SK-N-SH (cell line): ENCODE data around the gene HYAL3. TPM values are rescaled to one million over a fixed set of nuclear protein-coding genes. Genes with fewer than 3 reads are reported as not detected.

Experiments used
- CTCF ChIA-PET: fragments of 300-600, 350-600 bp; formaldehyde crosslinking; extraction: SDS; loops from one replicate; lab custom pipeline; 2021; lab: Yijun Ruan, JAX
- POLR2A ChIA-PET: fragments of 350-600 bp; sonication (Branson Sonifier 250); formaldehyde crosslinking; extraction: SDS; loops from one replicate; lab custom pipeline; 2020; ENCODE audit warnings: antibody characterized with exemption, inconsistent platforms; lab: Yijun Ruan, JAX
- DNase-seq: peaks from one replicate; pipeline ENCODE4 v3.0.0; 2012
- H2AFZ ChIP-seq: fragments of 200-600 bp; sonication (generic); 2 replicates; pipeline ENCODE4 v1.8.1; 2016; ENCODE audit warnings: antibody characterized with exemption, mild to moderate bottlenecking, low read depth
- H3F3A ChIP-seq: fragments of 200-600 bp; sonication (generic); replicated peaks from 2 replicates; pipeline ENCODE3; 2016; ENCODE audit warnings: antibody characterized with exemption, mild to moderate bottlenecking; ENCODE audit not compliant: insufficient read depth
- H3K27ac ChIP-seq, 2 experiments: fragments of 200-500 bp in 1 of 2; fragments of 200-600 bp in 1 of 2; sonication (Bioruptor generic) in 1 of 2; sonication (generic), shearing (Covaris generic) in 1 of 2; 2 replicates each; pipeline versions ENCODE4 v1.5.1 to v1.6.1; 2014 to 2016; ENCODE audit warnings: low read depth in 2 of 2, inconsistent platforms in 1 of 2, low read length in 1 of 2, mild to moderate bottlenecking in 1 of 2, mixed read lengths in 1 of 2
- H3K27me3 ChIP-seq: fragments of 200-600 bp; sonication (generic), shearing (Covaris generic); 2 replicates; pipeline ENCODE4 v1.6.1; 2016; ENCODE audit warnings: mixed run types; ENCODE audit not compliant: insufficient read depth
- H3K36me3 ChIP-seq, 2 experiments: fragments of 200-500 bp in 1 of 2; fragments of 200-600 bp in 1 of 2; sonication (Bioruptor generic) in 1 of 2; sonication (generic) in 1 of 2; replicated peaks in 1 of 2; 2 replicates each; pipeline versions ENCODE3 to v1.5.1; 2014 to 2016; ENCODE audit warnings: low read length in 1 of 2, mild to moderate bottlenecking in 1 of 2; ENCODE audit not compliant: insufficient read depth in 2 of 2, control insufficient read depth in 1 of 2
- H3K4me1 ChIP-seq, 2 experiments: fragments of 200-500 bp in 1 of 2; fragments of 200-600 bp in 1 of 2; sonication (Bioruptor generic) in 1 of 2; sonication (generic), shearing (Covaris generic) in 1 of 2; 2 replicates each; pipeline versions ENCODE4 v1.5.1 to v1.6.1; 2014 to 2016; ENCODE audit warnings: low read depth in 1 of 2, low read length in 1 of 2, mixed run types in 1 of 2; ENCODE audit not compliant: insufficient read depth in 2 of 2, control insufficient read depth in 1 of 2
- H3K4me2 ChIP-seq: fragments of 200-600 bp; sonication (generic), shearing (Covaris generic); 2 replicates; pipeline ENCODE4 v1.6.1; 2017; ENCODE audit warnings: mixed run types
- H3K4me3 ChIP-seq, 2 experiments: fragments of 200-500 bp in 1 of 2; fragments of 200-600 bp in 1 of 2; sonication (Bioruptor generic) in 1 of 2; sonication (generic), shearing (Covaris generic) in 1 of 2; 2 replicates each; pipeline versions ENCODE4 v1.5.1 to v1.8.1; 2014 to 2016; ENCODE audit warnings: low read depth in 2 of 2, inconsistent platforms in 1 of 2, low read length in 1 of 2, mild to moderate bottlenecking in 1 of 2, mixed read lengths in 1 of 2, moderate library complexity in 1 of 2
- H3K79me2 ChIP-seq: fragments of 200-600 bp; sonication (generic); 2 replicates; pipeline ENCODE4 v1.8.1; 2017; ENCODE audit warnings: mild to moderate bottlenecking; ENCODE audit not compliant: insufficient read depth
- H3K9ac ChIP-seq: fragments of 200-600 bp; sonication (generic); 2 replicates; pipeline ENCODE4 v1.6.1; 2017; ENCODE audit warnings: mixed run types
- H3K9me2 ChIP-seq: fragments of 200-600 bp; sonication (generic); 2 replicates; pipeline ENCODE4 v1.6.1; 2017; ENCODE audit warnings: mixed run types
- H3K9me3 ChIP-seq: fragments of 200-600 bp; sonication (generic); 2 replicates; pipeline ENCODE4 v1.6.1; 2017; ENCODE audit warnings: mixed run types, mild to moderate bottlenecking, moderate library complexity
- H4K20me1 ChIP-seq: fragments of 200-600 bp; sonication (generic); 2 replicates; pipeline ENCODE4 v1.6.1; 2017; ENCODE audit warnings: mild to moderate bottlenecking, mixed run types; ENCODE audit not compliant: insufficient read depth
- CHD2 ChIP-seq: fragments of 150-350 bp; IDR thresholded peaks from 2 replicates; pipeline ENCODE4 v1.6.1; 2018; ENCODE audit warnings: low read length; ENCODE audit not compliant: partially characterized antibody
- ELF1 ChIP-seq: IDR thresholded peaks from 2 replicates; pipeline ENCODE4 v1.4.0; 2012
- EP300 ChIP-seq, 2 experiments: IDR thresholded peaks; 2 replicates each; pipeline versions ENCODE4 v1.4.0 to v1.6.1; 2012; ENCODE audit warnings: borderline replicate concordance in 1 of 2, low read depth in 1 of 2, low read length in 1 of 2
- EZH2phosphoT487 ChIP-seq: fragments of 200-600 bp; sonication (generic); IDR thresholded peaks from 2 replicates; pipeline ENCODE4 v1.6.1; 2017; ENCODE audit warnings: low read depth, mixed run types, mild to moderate bottlenecking, antibody characterized with exemption, moderate library complexity, borderline replicate concordance
- FOSL2 ChIP-seq: IDR thresholded peaks from 2 replicates; pipeline ENCODE4 v1.4.0; 2012; ENCODE audit warnings: low read depth, mild to moderate bottlenecking, moderate library complexity, borderline replicate concordance
- FOXJ3 ChIP-seq: sonication (generic); formaldehyde crosslinking; IDR thresholded peaks from 2 replicates; pipeline ENCODE4 v1.5.1; 2020; ENCODE audit warnings: mild to moderate bottlenecking, missing genetic modification reagents
- FOXM1 ChIP-seq: IDR thresholded peaks from 2 replicates; pipeline ENCODE4 v1.4.0; 2012; ENCODE audit warnings: low read depth, mild to moderate bottlenecking
- GABPA ChIP-seq: IDR thresholded peaks from 2 replicates; pipeline ENCODE4 v1.4.0; 2012; ENCODE audit warnings: low read depth, mild to moderate bottlenecking
- GATA2 ChIP-seq: sonication (generic); formaldehyde crosslinking; IDR thresholded peaks from 2 replicates; pipeline ENCODE4 v1.5.0; 2020; ENCODE audit warnings: mild to moderate bottlenecking, missing genetic modification reagents
- JUND ChIP-seq: IDR thresholded peaks from 2 replicates; pipeline ENCODE4 v1.4.0; 2012
- MXI1 ChIP-seq: IDR thresholded peaks from 2 replicates; pipeline ENCODE4 v1.6.1; 2012; ENCODE audit warnings: mild to moderate bottlenecking, low read depth, low read length, improper control_type of control experiment
- NFIC ChIP-seq: IDR thresholded peaks from 2 replicates; pipeline ENCODE4 v1.4.0; 2012; ENCODE audit warnings: borderline replicate concordance
- NRF1 ChIP-seq: IDR thresholded peaks from 2 replicates; pipeline ENCODE4 v1.6.1; 2012; ENCODE audit warnings: low read depth, mild to moderate bottlenecking, low read length
- POLR2AphosphoS5 ChIP-seq: IDR thresholded peaks from 2 replicates; pipeline ENCODE4 v1.6.1; 2012; ENCODE audit warnings: low read depth, low read length
- RAD21 ChIP-seq: IDR thresholded peaks from 2 replicates; pipeline ENCODE4 v1.6.1; 2012; ENCODE audit warnings: mild to moderate bottlenecking, low read length
- RFX5 ChIP-seq: IDR thresholded peaks from 2 replicates; pipeline ENCODE4 v1.6.1; 2012; ENCODE audit warnings: mild to moderate bottlenecking, improper control_type of control experiment, low read length
- SIN3A ChIP-seq: IDR thresholded peaks from 2 replicates; pipeline ENCODE4 v1.6.1; 2012; ENCODE audit warnings: low read depth, mild to moderate bottlenecking, low read length, moderate library complexity, borderline replicate concordance
- SMC3 ChIP-seq: IDR thresholded peaks from 2 replicates; pipeline ENCODE4 v1.6.1; 2012; ENCODE audit warnings: low read depth, low read length, improper control_type of control experiment
- TAF1 ChIP-seq: IDR thresholded peaks from 2 replicates; pipeline ENCODE4 v1.6.1; 2012; ENCODE audit warnings: low read depth, mild to moderate bottlenecking, low read length, moderate library complexity, borderline replicate concordance
- TEAD4 ChIP-seq: IDR thresholded peaks from 2 replicates; pipeline ENCODE4 v1.4.0; 2012; ENCODE audit warnings: mild to moderate bottlenecking, borderline replicate concordance; ENCODE audit not compliant: insufficient read depth
- YY1 ChIP-seq: IDR thresholded peaks from 2 replicates; pipeline ENCODE4 v1.4.0; 2012; ENCODE audit warnings: low read depth, mild to moderate bottlenecking
- WGBS: methylation state at CpG from one replicate; pipeline ENCODE4 v1.1.6; 2017; ENCODE audit warnings: low lambda C conversion rate; 5-methylcytosine and 5-hydroxymethylcytosine counted together
- polyA plus RNA-seq, 3 experiments: library from polyadenylated mRNA; depleted of rRNA; stranded (reverse); fragments of >200 nt; gene quantifications; 2 replicates each; pipeline ENCODE4 v1.2.3, GENCODE V29; 2012
- TF ChIP-seq, protein P1 (sequence below): IDR thresholded peaks from 2 replicates; pipeline ENCODE4 v1.4.0; 2012; ENCODE audit warnings: low read depth
- TF ChIP-seq, protein P2 (sequence below): fragments of 200-600 bp; sonication (generic); IDR thresholded peaks from 2 replicates; pipeline ENCODE4 v1.6.1; 2017; ENCODE audit warnings: antibody characterized with exemption, mild to moderate bottlenecking, moderate library complexity
- TF ChIP-seq, protein P3 (sequence below): fragments of 150-350 bp; IDR thresholded peaks from 2 replicates; pipeline ENCODE4 v1.6.1; 2016; ENCODE audit warnings: mild to moderate bottlenecking, low read depth, low read length
- TF ChIP-seq, protein P4 (sequence below): IDR thresholded peaks from 2 replicates; pipeline ENCODE4 v1.6.1; 2012; ENCODE audit warnings: mild to moderate bottlenecking, low read depth, low read length, moderate library complexity
- TF ChIP-seq, protein P5 (sequence below): IDR thresholded peaks from 2 replicates; pipeline ENCODE4; 2012

HYAL3 gene
- polyA plus RNA-seq, 1 of the 3 experiments (the other 2 are of a cell fraction): 7.8 TPM

DNA sequence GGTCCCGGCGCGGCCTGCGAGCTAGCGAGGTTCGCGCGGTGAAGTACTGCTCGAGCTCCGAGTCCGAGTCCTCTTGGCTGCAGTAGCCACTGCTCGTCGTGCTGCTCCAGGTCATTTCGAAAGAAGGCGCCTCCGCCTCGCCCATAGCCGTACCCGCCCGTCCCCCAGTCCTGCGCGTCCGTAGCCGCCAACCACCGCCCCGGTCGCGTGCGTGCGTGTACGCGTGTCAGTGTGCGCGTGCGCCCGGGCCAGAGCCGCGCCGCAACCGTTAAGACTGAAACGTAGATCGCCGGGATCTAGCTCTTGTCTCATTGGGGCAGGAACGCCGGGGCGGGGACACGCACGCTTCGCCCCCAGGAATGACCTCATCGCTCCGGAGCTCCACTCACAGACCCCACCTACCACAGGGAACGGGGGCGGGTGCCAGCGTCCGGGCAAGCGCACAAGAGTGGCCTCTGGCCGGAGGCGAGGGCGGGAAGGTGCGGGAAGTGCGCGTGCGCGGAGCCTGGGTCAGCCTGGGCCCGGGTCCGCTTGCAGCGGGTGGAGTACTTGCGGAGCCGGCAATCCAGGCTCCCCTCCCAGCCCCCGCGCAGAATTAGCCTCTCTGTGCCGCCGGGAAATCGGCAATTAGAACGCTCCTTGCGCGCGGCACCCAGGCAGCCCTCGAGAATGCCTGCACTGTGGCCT is 38.1 kb upstream of the HYAL3 start:
- Histone ChIP-seq H3K4me2 (peak overlapping the region; percentile 96), H3F3A (peaks cover 3% of the 10 kb centered on the region), H3K4me1 (peaks cover 10 to 33% of the 10 kb centered on the region in 2 experiments), H3K4me3 (peak overlapping the region; percentile 77 to 79), H3K9me3 (no peaks in the 10 kb centered on the region), H3K27me3 (no peaks in the 10 kb centered on the region), H2AFZ (peak overlapping the region; percentile 84), H3K36me3 (no peaks in the 10 kb centered on the region), H4K20me1 (peaks cover 10% of the 10 kb centered on the region; the same call in 1 of the 2 replicates), H3K27ac (peak overlapping the region; percentile 82 to 98), H3K9me2 (no peaks in the 10 kb centered on the region), H3K79me2 (peaks cover 57% of the 10 kb centered on the region), H3K9ac (peak overlapping the region; percentile 78)
- peak; percentile 100 for DNase-seq
- CTCF ChIA-PET: interaction anchor here (0.7 to 6.8 kb wide), 17 partner anchors 10 to 229 kb away, joined by 3 to 60 read pairs (median 4); partner anchors contain the start of genes CYB561D2, HYAL1, HYAL2 and IFRD2
- WGBS: 0% methylated on average over 23 of the region's 79 CpGs
- POLR2A ChIA-PET: interaction anchor here (0.5 to 3.6 kb wide), 16 partner anchors 10 to 232 kb away, joined by 3 to 38 read pairs (median 4); partner anchors contain the start of genes C3orf18, CYB561D2, HEMK1 and HYAL3
- TF ChIP-seq RAD21 (no peak), SMC3 (no peak), GABPA (no peak), JUND (no peak; the same call in 1 of the 2 replicates), GATA2 (CRISPR knock-in tag) (no peak), FOXJ3 (CRISPR knock-in tag) (no peak), EP300 (IDR thresholded peaks at IDR 0.05; ENCODE audit: borderline replicate concordance in 1 of 2, low read depth in 1 of 2, low read length in 1 of 2) (peak; percentile 13 to 41; a peak in 1 of 4 replicates), SIN3A (peak; percentile 59; the same call in 1 of the 2 replicates), FOSL2 (no peak), TEAD4 (no peak), EZH2phosphoT487 (no peak), FOXM1 (0 out of 2 replicates have a peak, but pooled peaks have one; percentile 34), CHD2 (peak; percentile 25), TAF1 (no peak; the same call in none of the 2 replicates), NFIC (no peak), MXI1 (peak; percentile 96), NRF1 (peak; percentile 75), ELF1 (no peak), RFX5 (peak; percentile 59; the same call in 1 of the 2 replicates), YY1 (no peak), POLR2AphosphoS5 (peak; percentile 76)
- TF ChIP-seq, protein P1, sequence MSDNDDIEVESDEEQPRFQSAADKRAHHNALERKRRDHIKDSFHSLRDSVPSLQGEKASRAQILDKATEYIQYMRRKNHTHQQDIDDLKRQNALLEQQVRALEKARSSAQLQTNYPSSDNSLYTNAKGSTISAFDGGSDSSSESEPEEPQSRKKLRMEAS: peak; percentile 87
- TF ChIP-seq, protein P2, sequence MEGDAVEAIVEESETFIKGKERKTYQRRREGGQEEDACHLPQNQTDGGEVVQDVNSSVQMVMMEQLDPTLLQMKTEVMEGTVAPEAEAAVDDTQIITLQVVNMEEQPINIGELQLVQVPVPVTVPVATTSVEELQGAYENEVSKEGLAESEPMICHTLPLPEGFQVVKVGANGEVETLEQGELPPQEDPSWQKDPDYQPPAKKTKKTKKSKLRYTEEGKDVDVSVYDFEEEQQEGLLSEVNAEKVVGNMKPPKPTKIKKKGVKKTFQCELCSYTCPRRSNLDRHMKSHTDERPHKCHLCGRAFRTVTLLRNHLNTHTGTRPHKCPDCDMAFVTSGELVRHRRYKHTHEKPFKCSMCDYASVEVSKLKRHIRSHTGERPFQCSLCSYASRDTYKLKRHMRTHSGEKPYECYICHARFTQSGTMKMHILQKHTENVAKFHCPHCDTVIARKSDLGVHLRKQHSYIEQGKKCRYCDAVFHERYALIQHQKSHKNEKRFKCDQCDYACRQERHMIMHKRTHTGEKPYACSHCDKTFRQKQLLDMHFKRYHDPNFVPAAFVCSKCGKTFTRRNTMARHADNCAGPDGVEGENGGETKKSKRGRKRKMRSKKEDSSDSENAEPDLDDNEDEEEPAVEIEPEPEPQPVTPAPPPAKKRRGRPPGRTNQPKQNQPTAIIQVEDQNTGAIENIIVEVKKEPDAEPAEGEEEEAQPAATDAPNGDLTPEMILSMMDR: no peak
- TF ChIP-seq, protein P3, sequence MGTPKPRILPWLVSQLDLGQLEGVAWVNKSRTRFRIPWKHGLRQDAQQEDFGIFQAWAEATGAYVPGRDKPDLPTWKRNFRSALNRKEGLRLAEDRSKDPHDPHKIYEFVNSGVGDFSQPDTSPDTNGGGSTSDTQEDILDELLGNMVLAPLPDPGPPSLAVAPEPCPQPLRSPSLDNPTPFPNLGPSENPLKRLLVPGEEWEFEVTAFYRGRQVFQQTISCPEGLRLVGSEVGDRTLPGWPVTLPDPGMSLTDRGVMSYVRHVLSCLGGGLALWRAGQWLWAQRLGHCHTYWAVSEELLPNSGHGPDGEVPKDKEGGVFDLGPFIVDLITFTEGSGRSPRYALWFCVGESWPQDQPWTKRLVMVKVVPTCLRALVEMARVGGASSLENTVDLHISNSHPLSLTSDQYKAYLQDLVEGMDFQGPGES: no peak
- TF ChIP-seq, protein P4, sequence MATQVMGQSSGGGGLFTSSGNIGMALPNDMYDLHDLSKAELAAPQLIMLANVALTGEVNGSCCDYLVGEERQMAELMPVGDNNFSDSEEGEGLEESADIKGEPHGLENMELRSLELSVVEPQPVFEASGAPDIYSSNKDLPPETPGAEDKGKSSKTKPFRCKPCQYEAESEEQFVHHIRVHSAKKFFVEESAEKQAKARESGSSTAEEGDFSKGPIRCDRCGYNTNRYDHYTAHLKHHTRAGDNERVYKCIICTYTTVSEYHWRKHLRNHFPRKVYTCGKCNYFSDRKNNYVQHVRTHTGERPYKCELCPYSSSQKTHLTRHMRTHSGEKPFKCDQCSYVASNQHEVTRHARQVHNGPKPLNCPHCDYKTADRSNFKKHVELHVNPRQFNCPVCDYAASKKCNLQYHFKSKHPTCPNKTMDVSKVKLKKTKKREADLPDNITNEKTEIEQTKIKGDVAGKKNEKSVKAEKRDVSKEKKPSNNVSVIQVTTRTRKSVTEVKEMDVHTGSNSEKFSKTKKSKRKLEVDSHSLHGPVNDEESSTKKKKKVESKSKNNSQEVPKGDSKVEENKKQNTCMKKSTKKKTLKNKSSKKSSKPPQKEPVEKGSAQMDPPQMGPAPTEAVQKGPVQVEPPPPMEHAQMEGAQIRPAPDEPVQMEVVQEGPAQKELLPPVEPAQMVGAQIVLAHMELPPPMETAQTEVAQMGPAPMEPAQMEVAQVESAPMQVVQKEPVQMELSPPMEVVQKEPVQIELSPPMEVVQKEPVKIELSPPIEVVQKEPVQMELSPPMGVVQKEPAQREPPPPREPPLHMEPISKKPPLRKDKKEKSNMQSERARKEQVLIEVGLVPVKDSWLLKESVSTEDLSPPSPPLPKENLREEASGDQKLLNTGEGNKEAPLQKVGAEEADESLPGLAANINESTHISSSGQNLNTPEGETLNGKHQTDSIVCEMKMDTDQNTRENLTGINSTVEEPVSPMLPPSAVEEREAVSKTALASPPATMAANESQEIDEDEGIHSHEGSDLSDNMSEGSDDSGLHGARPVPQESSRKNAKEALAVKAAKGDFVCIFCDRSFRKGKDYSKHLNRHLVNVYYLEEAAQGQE: no peak
- TF ChIP-seq, protein P5, sequence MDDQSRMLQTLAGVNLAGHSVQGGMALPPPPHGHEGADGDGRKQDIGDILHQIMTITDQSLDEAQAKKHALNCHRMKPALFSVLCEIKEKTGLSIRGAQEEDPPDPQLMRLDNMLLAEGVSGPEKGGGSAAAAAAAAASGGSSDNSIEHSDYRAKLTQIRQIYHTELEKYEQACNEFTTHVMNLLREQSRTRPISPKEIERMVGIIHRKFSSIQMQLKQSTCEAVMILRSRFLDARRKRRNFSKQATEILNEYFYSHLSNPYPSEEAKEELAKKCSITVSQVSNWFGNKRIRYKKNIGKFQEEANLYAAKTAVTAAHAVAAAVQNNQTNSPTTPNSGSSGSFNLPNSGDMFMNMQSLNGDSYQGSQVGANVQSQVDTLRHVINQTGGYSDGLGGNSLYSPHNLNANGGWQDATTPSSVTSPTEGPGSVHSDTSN: no peak
